Breast epithelium (tissue), 3 donors: ENCODE measurements around the gene AGAP1.

Experiments
- CTCF ChIP-seq, 3 donors: fragments of 450-650 bp; IDR thresholded peaks; one replicate each; pipeline ENCODE4 v1.5.1; 2016 to 2017; ENCODE audit warnings: antibody characterized with exemption in 3 of 3, mild to moderate bottlenecking in 3 of 3, moderate library complexity in 3 of 3
- POLR2A ChIP-seq: fragments of 450-650 bp; IDR thresholded peaks from one replicate; pipeline ENCODE4 v1.6.1; 2016; ENCODE audit warnings: antibody characterized with exemption, mild to moderate bottlenecking, moderate library complexity
- POLR2AphosphoS5 ChIP-seq, 3 donors: sonication (generic); formaldehyde crosslinking; IDR thresholded peaks; one replicate each; pipeline ENCODE4 v1.6.1; 2017; ENCODE audit warnings: antibody characterized with exemption in 3 of 3

GRCh38 chr2:235841863-235842262, 348.0 kb downstream of the AGAP1 start:
- TF ChIP-seq CTCF (IDR thresholded peaks at IDR 0.05) (no peak), POLR2A (no peak), POLR2AphosphoS5 (IDR thresholded peaks at IDR 0.05) (no peak)
